Spleen (tissue), 11 donors: ENCODE results near the gene CCNH. TPM values are rescaled to one million over a fixed set of nuclear protein-coding genes. Genes with fewer than 3 reads are reported as not detected.
A peak's percentile ranks its signal among the peaks of the same experiment; 100 is the strongest.

Source experiments
- DNase-seq: peaks from one replicate; pipeline ENCODE4 v3.0.0-alpha.2; 2020
- H3K27ac ChIP-seq, 8 donors: fragments of 200-600 bp; sonication (generic) in 7 of 8; 1 replicate in 4 of 8; 2 replicates in 4 of 8; pipeline versions ENCODE4 v1.5.0 to v1.8.0; 2016 to 2021; ENCODE audit warnings: inconsistent platforms in 4 of 8, mild to moderate bottlenecking in 4 of 8, moderate library complexity in 1 of 8
- H3K27me3 ChIP-seq, 7 donors: fragments of 200-600 bp; sonication (generic) in 6 of 7; replicated peaks in 1 of 7; 1 replicate in 4 of 7; 2 replicates in 3 of 7; pipeline versions ENCODE4 v1.5.0 to v1.8.0; 2016 to 2021; ENCODE audit warnings: inconsistent platforms in 3 of 7, mild to moderate bottlenecking in 1 of 7
- H3K36me3 ChIP-seq, 6 donors: fragments of 200-600 bp; sonication (generic) in 5 of 6; 1 replicate in 4 of 6; 2 replicates in 2 of 6; pipeline versions ENCODE4 v1.5.0 to v1.8.0; 2016 to 2021; ENCODE audit warnings: inconsistent platforms in 2 of 6
- H3K4me1 ChIP-seq, 6 donors: fragments of 200-600 bp; sonication (generic) in 5 of 6; 1 replicate in 3 of 6; 2 replicates in 3 of 6; pipeline versions ENCODE4 v1.5.0 to v1.8.0; 2016 to 2021; ENCODE audit warnings: inconsistent platforms in 3 of 6
- H3K4me3 ChIP-seq, 8 donors: fragments of 200-600 bp; sonication (generic) in 7 of 8; 1 replicate in 4 of 8; 2 replicates in 4 of 8; pipeline versions ENCODE4 v1.5.0 to v1.8.0; 2016 to 2021; ENCODE audit warnings: inconsistent platforms in 4 of 8, mild to moderate bottlenecking in 4 of 8, moderate library complexity in 2 of 8
- H3K9me3 ChIP-seq, 8 donors: fragments of 200-600 bp; sonication (generic) in 7 of 8; 1 replicate in 4 of 8; 2 replicates in 4 of 8; pipeline versions ENCODE4 v1.5.0 to v1.8.0; 2016 to 2021; ENCODE audit warnings: inconsistent platforms in 4 of 8
- CTCF ChIP-seq, 11 experiments: fragments of 200-600 bp in 7 of 11; fragments of 450-650 bp in 4 of 11; sonication (generic) in 4 of 11; IDR thresholded peaks in 8 of 11; conservative IDR thresholded peaks in 3 of 11; 1 replicate in 7 of 11; 2 replicates in 4 of 11; pipeline versions ENCODE4 v1.4.0 to v1.8.0; 2016 to 2021; ENCODE audit warnings: antibody characterized with exemption in 11 of 11, inconsistent platforms in 4 of 11, mild to moderate bottlenecking in 1 of 11
- POLR2A ChIP-seq, 3 donors: fragments of 450-650 bp; IDR thresholded peaks; one replicate each; pipeline ENCODE4 v1.5.1; 2017; ENCODE audit warnings: antibody characterized with exemption in 3 of 3, mild to moderate bottlenecking in 1 of 3
- POLR2AphosphoS5 ChIP-seq, 3 donors: sonication (generic); formaldehyde crosslinking; IDR thresholded peaks; one replicate each; pipeline ENCODE4 v1.5.1; 2017; ENCODE audit warnings: antibody characterized with exemption in 3 of 3
- WGBS, 5 donors: extraction: QIAGEN DNeasy Blood & Tissue Kit in 3 of 5; methylation state at CpG; one replicate each; pipeline versions ENCODE4 v1.1.5 to v1.1.7; 2013 to 2018; 5-methylcytosine and 5-hydroxymethylcytosine counted together
- intact Hi-C: fragments of 100-400 bp; cut with DNase I; formaldehyde crosslinking; loops from one replicate; pipeline ENCODE4 v1.15.0; 2023; ENCODE audit warnings: low total_unique reads
- polyA plus RNA-seq, 3 donors: library from polyadenylated mRNA; stranded (reverse); fragments of 200-250 nt; gene quantifications; one replicate each; pipeline ENCODE4 v1.2.1, GENCODE V29; 2013
- total RNA-seq, 7 donors: library from RNA; depleted of rRNA in 3 of 7; stranded (reverse); fragments of >200 nt in 3 of 7; fragmentation: NEBNext Ultra II Directional in 4 of 7; extraction: Animal tissue kit (Norgen Biotek cat#: 25700) in 4 of 7; gene quantifications; one replicate each; pipeline versions ENCODE4 v1.1.0 to v1.2.1, GENCODE V29; 2016 to 2021
- donor health status: healthy with polysubstance abuse.
- donor health status: DM: no; HTN: no; CAD: no; lungs with moderate emphysema.
- donor health status: DM: no; HTN: no; CAD: no.
- donor health status: Bipolar disorder and iron deficiency.
- donor health status: healthy.
- donor health status: DM: no; HTN: no; CAD: no.
- donor health status: DM: yes; HTN: yes; CAD: no.

Gene CCNH
- total and polyA plus RNA-seq, 10 donors = 32.5 to 188 (median 70.8) TPM

- no peak overlapping the region for H3K4me3 ChIP-seq
- intact Hi-C loops = no loop called here
- peaks cover 0 to 100% (median 81%) of the 10 kb centered on the region in 6 donors for H3K36me3 ChIP-seq
- no peak overlapping the region for H3K27ac ChIP-seq
- DNase-seq = no peak
- TF ChIP-seq POLR2A (IDR thresholded peaks at IDR 0.05) = no peak
- no peak for TF ChIP-seq CTCF (IDR thresholded peaks at IDR 0.05 in 8 of 11, conservative IDR thresholded peaks at IDR 0.05 in 3 of 11)
- peak in 1 of 3 donors; percentile 4 for TF ChIP-seq POLR2AphosphoS5 (IDR thresholded peaks at IDR 0.05)
- H3K27me3 ChIP-seq = no peaks in the 10 kb centered on the region
- WGBS, 5 donors = 92 to 99% (median 95%) methylated on average over 2 of the region's 2 CpGs
- peaks cover 0 to 4% (median 0%) of the 10 kb centered on the region in 8 donors for H3K9me3 ChIP-seq
- peaks cover 8 to 75% (median 24%) of the 10 kb centered on the region in 6 donors for H3K4me1 ChIP-seq
Measured at GRCh38 chr5:87405472-87406155, 7.1 kb downstream of the CCNH start.

GRCh38 chr5:87404359-87404758 is 8.4 kb downstream of the CCNH start:
- intact Hi-C loops = no loop called here
- Histone ChIP-seq H3K9me3 (peaks cover 0 to 4% (median 0%) of the 10 kb centered on the region in 8 donors), H3K27ac (no peak overlapping the region), H3K4me1 (peaks cover 12 to 75% (median 25%) of the 10 kb centered on the region in 6 donors), H3K4me3 (no peak overlapping the region), H3K36me3 (peaks cover 0 to 100% (median 80%) of the 10 kb centered on the region in 6 donors), H3K27me3 (no peaks in the 10 kb centered on the region)
- TF ChIP-seq POLR2A (IDR thresholded peaks at IDR 0.05) = no peak
- TF ChIP-seq CTCF (IDR thresholded peaks at IDR 0.05 in 8 of 11, conservative IDR thresholded peaks at IDR 0.05 in 3 of 11) = no peak
- no peak for TF ChIP-seq POLR2AphosphoS5 (IDR thresholded peaks at IDR 0.05)
- WGBS, 5 donors = 92 to 97% (median 94%) methylated on average over 2 of the region's 2 CpGs
- no peak for DNase-seq

GRCh38 chr5:87403899-87404298 is 8.8 kb downstream of the CCNH start:
- Histone ChIP-seq H3K27me3 (no peaks in the 10 kb centered on the region), H3K36me3 (peaks cover 0 to 100% (median 81%) of the 10 kb centered on the region in 6 donors), H3K27ac (no peak overlapping the region), H3K4me3 (no peak overlapping the region), H3K9me3 (peaks cover 0 to 4% (median 0%) of the 10 kb centered on the region in 8 donors), H3K4me1 (peaks cover 10 to 75% (median 25%) of the 10 kb centered on the region in 6 donors)
- no peak for DNase-seq
- TF ChIP-seq POLR2AphosphoS5 (IDR thresholded peaks at IDR 0.05) (no peak), CTCF (IDR thresholded peaks at IDR 0.05 in 8 of 11, conservative IDR thresholded peaks at IDR 0.05 in 3 of 11) (no peak), POLR2A (IDR thresholded peaks at IDR 0.05) (no peak)
- 90 to 98% (median 96%) methylated on average over 3 of the region's 3 CpGs for WGBS, 5 donors
- intact Hi-C loops = no loop called here

- peaks cover 0 to 100% (median 81%) of the 10 kb centered on the region in 6 donors for H3K36me3 ChIP-seq
- H3K27me3 ChIP-seq = no peaks in the 10 kb centered on the region
- H3K4me1 ChIP-seq = peaks cover 8 to 75% (median 20%) of the 10 kb centered on the region in 6 donors
- TF ChIP-seq CTCF (IDR thresholded peaks at IDR 0.05 in 8 of 11, conservative IDR thresholded peaks at IDR 0.05 in 3 of 11) = no peak
- peak in 1 of 3 donors; percentile 35 for TF ChIP-seq POLR2AphosphoS5 (IDR thresholded peaks at IDR 0.05)
- no peak for TF ChIP-seq POLR2A (IDR thresholded peaks at IDR 0.05)
- intact Hi-C loops = no loop called here
- no peak for DNase-seq
- WGBS, 5 donors = 90 to 92% (median 92%) methylated on average over 3 of the region's 3 CpGs
- H3K27ac ChIP-seq = no peak overlapping the region
- peaks cover 0 to 4% (median 0%) of the 10 kb centered on the region in 8 donors for H3K9me3 ChIP-seq
- H3K4me3 ChIP-seq = no peak overlapping the region
Measured at GRCh38 chr5:87403409-87403808, 9.3 kb downstream of the CCNH start.
